ENCODE data around the gene GPR63.
A peak's percentile ranks its signal among the peaks of the same experiment; 100 is the strongest.
"Not testable (repeated sequence)": the region's sequence is repeated elsewhere in the genome, so short reads cannot be mapped to it uniquely, and the experiment has no call there.

The GPR63 gene, protein sequence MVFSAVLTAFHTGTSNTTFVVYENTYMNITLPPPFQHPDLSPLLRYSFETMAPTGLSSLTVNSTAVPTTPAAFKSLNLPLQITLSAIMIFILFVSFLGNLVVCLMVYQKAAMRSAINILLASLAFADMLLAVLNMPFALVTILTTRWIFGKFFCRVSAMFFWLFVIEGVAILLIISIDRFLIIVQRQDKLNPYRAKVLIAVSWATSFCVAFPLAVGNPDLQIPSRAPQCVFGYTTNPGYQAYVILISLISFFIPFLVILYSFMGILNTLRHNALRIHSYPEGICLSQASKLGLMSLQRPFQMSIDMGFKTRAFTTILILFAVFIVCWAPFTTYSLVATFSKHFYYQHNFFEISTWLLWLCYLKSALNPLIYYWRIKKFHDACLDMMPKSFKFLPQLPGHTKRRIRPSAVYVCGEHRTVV

DNA sequence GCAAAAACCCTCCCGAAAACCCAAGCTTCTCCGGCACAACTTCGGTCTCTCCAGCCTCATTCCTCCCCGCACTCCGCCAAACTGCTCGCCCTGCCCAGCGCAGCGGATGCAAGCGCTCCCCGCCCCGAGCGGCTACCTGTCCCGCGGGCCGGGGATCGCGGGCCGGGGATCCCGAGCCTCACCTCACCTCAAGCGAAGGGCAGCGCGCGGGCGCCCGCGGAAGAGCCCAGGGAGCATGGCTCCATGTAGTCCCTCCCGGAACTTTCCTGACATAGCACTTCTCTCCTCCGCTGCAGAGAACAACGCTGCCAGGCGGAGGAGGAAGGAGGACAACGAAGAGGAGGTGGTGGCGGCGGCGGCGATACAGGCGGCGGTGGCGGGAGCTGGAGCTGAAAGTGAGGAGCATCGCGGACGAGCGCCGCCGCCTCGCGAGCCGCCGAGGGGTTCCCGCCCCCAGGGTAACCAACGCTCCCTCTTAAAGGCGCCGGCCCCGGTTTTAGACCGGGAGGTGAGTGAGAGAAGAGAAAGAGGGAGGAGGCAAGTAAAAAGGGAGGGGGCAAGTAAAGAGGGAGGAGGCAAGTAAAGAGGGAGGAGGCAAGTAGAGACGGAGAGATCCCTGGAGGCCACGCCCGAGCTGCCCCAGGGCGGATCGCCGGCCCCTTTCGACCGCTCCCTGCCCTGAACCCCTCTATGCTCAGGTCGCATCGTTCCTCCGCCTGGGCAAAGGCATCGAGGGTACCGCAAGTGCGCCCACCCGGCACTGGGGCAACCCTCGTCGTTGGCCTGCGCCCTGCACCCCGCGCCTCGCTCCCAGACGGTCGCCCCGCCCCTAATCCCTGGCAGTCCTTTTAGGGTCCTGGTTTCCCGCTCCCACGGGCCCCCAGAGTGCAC is at the start of gene GPR63:
GPR63 (minus strand) TSS at position 397 of the 891 bp plus-strand sequence. CDS start 37,746 bp downstream, outside the sequence.
- TF ChIP-seq, protein P1, sequence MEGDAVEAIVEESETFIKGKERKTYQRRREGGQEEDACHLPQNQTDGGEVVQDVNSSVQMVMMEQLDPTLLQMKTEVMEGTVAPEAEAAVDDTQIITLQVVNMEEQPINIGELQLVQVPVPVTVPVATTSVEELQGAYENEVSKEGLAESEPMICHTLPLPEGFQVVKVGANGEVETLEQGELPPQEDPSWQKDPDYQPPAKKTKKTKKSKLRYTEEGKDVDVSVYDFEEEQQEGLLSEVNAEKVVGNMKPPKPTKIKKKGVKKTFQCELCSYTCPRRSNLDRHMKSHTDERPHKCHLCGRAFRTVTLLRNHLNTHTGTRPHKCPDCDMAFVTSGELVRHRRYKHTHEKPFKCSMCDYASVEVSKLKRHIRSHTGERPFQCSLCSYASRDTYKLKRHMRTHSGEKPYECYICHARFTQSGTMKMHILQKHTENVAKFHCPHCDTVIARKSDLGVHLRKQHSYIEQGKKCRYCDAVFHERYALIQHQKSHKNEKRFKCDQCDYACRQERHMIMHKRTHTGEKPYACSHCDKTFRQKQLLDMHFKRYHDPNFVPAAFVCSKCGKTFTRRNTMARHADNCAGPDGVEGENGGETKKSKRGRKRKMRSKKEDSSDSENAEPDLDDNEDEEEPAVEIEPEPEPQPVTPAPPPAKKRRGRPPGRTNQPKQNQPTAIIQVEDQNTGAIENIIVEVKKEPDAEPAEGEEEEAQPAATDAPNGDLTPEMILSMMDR (IDR thresholded peaks at IDR 0.05; ENCODE audit: insufficient read depth, low read length, missing control alignments): no peak
- ChIA-PET POLR2A (no interaction called here), CTCF (interaction anchor here (1.5 kb wide), 1 partner anchor 61 kb away, joined by 5 read pairs; no protein-coding TSS in a partner anchor)
- peak within 1 kb of the TSS; percentile 64 for H3K4me3 ChIP-seq (ENCODE audit: low read depth, low read length)
- no peak for DNase-seq (ENCODE audit: low read depth, low spot score)

GRCh38 chr6:96886519-96886918 is 49.2 kb upstream of the GPR63 start:
- no peak for DNase-seq (ENCODE audit: low read depth, low spot score)
- no peak overlapping the region for H3K4me3 ChIP-seq (ENCODE audit: low read depth, low read length)
- TF ChIP-seq, protein P1 (IDR thresholded peaks at IDR 0.05; ENCODE audit: insufficient read depth, low read length, missing control alignments): no peak
- POLR2A ChIA-PET: no interaction called here
- CTCF ChIA-PET: interaction anchor here (5.2 kb wide), 1 partner anchor 12 kb away, joined by 39 read pairs; the partner anchor contains the start of gene NDUFAF4

GRCh38 chr6:96885187-96885631 is 47.9 kb upstream of the GPR63 start:
- DNase-seq (ENCODE audit: low read depth, low spot score); H3K4me3 ChIP-seq (ENCODE audit: low read depth, low read length); POLR2A ChIA-PET: not testable (repeated sequence)
- CTCF ChIA-PET: interaction anchor here (0.6 to 5.2 kb wide), 4 partner anchors 13 to 432 kb away, joined by 3 to 39 read pairs (median 4); partner anchors contain the start of gene NDUFAF4

DNA sequence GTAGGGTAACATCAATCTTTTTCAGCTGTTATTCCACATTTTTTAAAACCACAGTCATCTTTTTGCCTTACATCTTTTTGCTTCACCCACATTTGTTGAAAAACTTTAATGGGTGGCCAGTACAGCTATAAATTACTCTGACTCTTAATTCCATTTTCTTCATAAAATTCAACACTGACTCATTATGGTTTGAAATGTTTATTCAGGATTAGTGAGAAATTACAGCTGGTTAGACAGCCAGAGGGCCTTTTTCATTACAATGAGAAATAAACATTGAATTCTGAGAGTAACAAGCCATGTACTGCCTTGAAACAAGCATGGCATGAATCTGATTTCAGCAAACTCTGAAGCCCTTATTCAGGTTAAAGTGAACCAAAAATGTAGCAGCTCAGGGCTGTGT is 40.9 kb upstream of the GPR63 start:
- ChIA-PET CTCF (interaction anchor here (1.0 kb wide), 1 partner anchor 10 kb away, joined by 3 read pairs; no protein-coding TSS in a partner anchor), POLR2A (no interaction called here)
- H3K4me3 ChIP-seq (ENCODE audit: low read depth, low read length): no peak overlapping the region
- TF ChIP-seq, protein P1 (IDR thresholded peaks at IDR 0.05; ENCODE audit: insufficient read depth, low read length, missing control alignments): no peak
- DNase-seq (ENCODE audit: low read depth, low spot score): no peak

DNA sequence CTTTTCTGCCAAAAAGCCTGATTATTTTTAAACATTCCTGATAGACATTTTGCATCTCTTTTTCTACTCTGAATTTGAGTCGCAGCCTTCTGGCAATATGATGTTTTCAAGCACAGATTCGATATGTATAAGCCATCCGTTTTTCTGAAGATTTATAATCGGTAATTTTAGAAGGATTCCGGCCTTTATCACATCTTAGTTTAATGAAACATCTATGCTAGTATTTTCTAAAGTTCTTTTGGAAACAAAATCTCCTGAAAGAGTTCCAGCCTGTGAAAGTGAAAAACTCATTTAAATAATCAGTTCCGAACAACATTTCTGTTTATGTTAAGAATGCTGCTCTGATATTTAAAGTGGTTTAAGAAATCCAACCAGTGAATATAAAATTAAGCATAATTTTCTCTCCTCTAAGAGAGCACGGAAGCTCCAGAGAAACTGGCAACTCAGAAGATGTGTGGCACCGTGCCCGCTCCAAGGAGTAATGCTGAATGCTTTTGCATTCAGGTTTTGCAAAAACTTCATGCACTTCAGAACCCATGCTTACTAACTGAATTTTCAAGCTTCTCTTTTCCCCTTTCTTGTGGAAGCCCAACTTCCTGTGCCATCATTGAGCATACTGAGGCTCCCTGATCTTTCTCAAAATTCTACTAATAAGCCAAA is 39.7 kb upstream of the GPR63 start:
- TF ChIP-seq, protein P1 (IDR thresholded peaks at IDR 0.05; ENCODE audit: insufficient read depth, low read length, missing control alignments): no peak
- DNase-seq (ENCODE audit: low read depth, low spot score): no peak
- no peak overlapping the region for H3K4me3 ChIP-seq (ENCODE audit: low read depth, low read length)
- CTCF ChIA-PET: no interaction called here
- POLR2A ChIA-PET: no interaction called here

DNA sequence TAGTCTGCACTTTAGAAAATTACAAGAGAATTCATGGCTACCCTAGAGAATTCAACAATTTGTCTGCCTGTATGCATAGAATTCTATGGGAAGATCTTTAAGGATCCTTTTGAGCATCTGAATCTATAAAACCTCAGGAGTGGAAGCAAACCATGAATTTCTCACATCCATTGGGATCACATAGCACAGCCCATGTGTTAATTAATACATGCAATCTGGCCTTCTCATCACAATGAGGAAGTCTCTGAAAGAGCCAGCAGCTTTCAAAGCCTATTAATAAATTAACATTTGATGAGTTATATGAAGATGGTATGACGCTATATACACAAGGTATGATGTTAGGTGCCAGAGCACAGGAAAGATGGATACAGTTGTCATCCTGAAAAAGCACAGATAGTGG is 35.7 kb upstream of the GPR63 start:
- ChIA-PET CTCF (no interaction called here), POLR2A (no interaction called here)
- DNase-seq (ENCODE audit: low read depth, low spot score): no peak
- H3K4me3 ChIP-seq (ENCODE audit: low read depth, low read length): no peak overlapping the region
- TF ChIP-seq, protein P1 (IDR thresholded peaks at IDR 0.05; ENCODE audit: insufficient read depth, low read length, missing control alignments): no peak
